Measurements from ENCODE around the gene TTC9.
A peak's percentile ranks its signal among the peaks of the same experiment; 100 is the strongest.

TTC9 gene

GRCh38 chr14:70641548-70642302 lies at the start of gene TTC9:
Gene TTC9, plus strand, starts transcription at chr14:70641916. Its CDS starts 214 bp downstream, at chr14:70642130.
- peak; percentile 43 for DNase-seq

- no peak for DNase-seq
These were observed 47.3 kb upstream of the TTC9 start for GRCh38 chr14:70594461-70594860.

- no peak for DNase-seq
These were observed 46.1 kb upstream of the TTC9 start for GRCh38 chr14:70595443-70596185.

GRCh38 chr14:70597731-70598130 lies 44.0 kb upstream of the TTC9 start:
- no peak for DNase-seq

- DNase-seq = no peak
These were observed 42.4 kb upstream of the TTC9 start for GRCh38 chr14:70599345-70599744.

- peak; percentile 93 for DNase-seq
These were observed 41.1 kb upstream of the TTC9 start, which contains the start of gene MED6 for GRCh38 chr14:70600382-70601157. Gene MED6, minus strand, starts transcription at chr14:70600655. Its CDS starts 18 bp downstream, at chr14:70600637.

- no peak for DNase-seq
These were observed 40.6 kb upstream of the TTC9 start for GRCh38 chr14:70601162-70601561.

- DNase-seq = no peak
These were observed 39.5 kb upstream of the TTC9 start for GRCh38 chr14:70602254-70602653.

GRCh38 chr14:70611216-70611615 lies 30.5 kb upstream of the TTC9 start:
- DNase-seq = no peak

- DNase-seq = no peak
These were observed 25.1 kb upstream of the TTC9 start for GRCh38 chr14:70616646-70617045.

GRCh38 chr14:70618314-70618713 lies 23.4 kb upstream of the TTC9 start:
- DNase-seq = no peak

GRCh38 chr14:70619708-70620107 lies 22.0 kb upstream of the TTC9 start:
- no peak for DNase-seq

GRCh38 chr14:70622111-70622712 lies 19.5 kb upstream of the TTC9 start:
- peak; percentile 50 for DNase-seq

- no peak for DNase-seq
These were observed 16.7 kb upstream of the TTC9 start for GRCh38 chr14:70624972-70625371.

- no peak for DNase-seq
These were observed 9.8 kb upstream of the TTC9 start for GRCh38 chr14:70631948-70632347.

- DNase-seq = no peak
These were observed 5.6 kb upstream of the TTC9 start for GRCh38 chr14:70635971-70636595.

GRCh38 chr14:70638416-70638815 lies 3.3 kb upstream of the TTC9 start:
- no peak for DNase-seq

- DNase-seq = peak; percentile 63
These were observed 673 bp upstream of the TTC9 start for GRCh38 chr14:70640938-70641547.

GRCh38 chr14:70642303-70643235 lies 853 bp downstream of the TTC9 start:
- peak; percentile 42 for DNase-seq

GRCh38 chr14:70643967-70644366 lies 2.3 kb downstream of the TTC9 start:
- no peak for DNase-seq

GRCh38 chr14:70645892-70646291 lies 4.2 kb downstream of the TTC9 start:
- no peak for DNase-seq

Data from activated naive CD4-positive, alpha-beta T cell treated with anti-CD3 and anti-CD28 coated beads, Interleukin-2, amount 50 U/mL, for 16 hours (primary cell).